Thymus (tissue), 11 donors: ENCODE measurements around the gene MBOAT2. TPM values are rescaled to one million over a fixed set of nuclear protein-coding genes. Genes with fewer than 3 reads are reported as not detected.

Experiments
- DNase-seq, 9 donors: peaks; one replicate each; pipeline ENCODE4 v3.0.0-alpha.2; 2013; ENCODE audit warnings: low spot score in 9 of 9, low read depth in 6 of 9, missing footprints in 1 of 9
- H3K27ac ChIP-seq, 2 donors: one replicate each; pipeline ENCODE4 v1.5.1; 2013; ENCODE audit warnings: control low read depth in 1 of 2, low read depth in 1 of 2, low read length in 1 of 2, mild to moderate bottlenecking in 1 of 2, moderate library complexity in 1 of 2
- H3K27me3 ChIP-seq, 2 donors: one replicate each; pipeline ENCODE4 v1.5.1; 2013; ENCODE audit warnings: low read length in 1 of 2; ENCODE audit not compliant: control insufficient read depth in 2 of 2, insufficient read depth in 1 of 2
- H3K36me3 ChIP-seq, 2 donors: one replicate each; pipeline ENCODE4 v1.5.1; 2013; ENCODE audit warnings: low read length in 1 of 2, mild to moderate bottlenecking in 1 of 2, moderate library complexity in 1 of 2; ENCODE audit not compliant: control insufficient read depth in 2 of 2, insufficient read depth in 2 of 2
- H3K4me1 ChIP-seq, 2 donors: one replicate each; pipeline ENCODE4 v1.5.1; 2013; ENCODE audit warnings: low read length in 2 of 2; ENCODE audit not compliant: control insufficient read depth in 2 of 2, insufficient read depth in 2 of 2
- H3K4me3 ChIP-seq, 2 donors: one replicate each; pipeline ENCODE4 v1.5.1; 2013; ENCODE audit warnings: low read length in 2 of 2, control low read depth in 1 of 2, mild to moderate bottlenecking in 1 of 2
- H3K9me3 ChIP-seq, 2 donors: one replicate each; pipeline ENCODE4 v1.5.1; 2013; ENCODE audit warnings: low read length in 1 of 2, mild to moderate bottlenecking in 1 of 2; ENCODE audit not compliant: control insufficient read depth in 2 of 2, insufficient read depth in 1 of 2
- WGBS: extraction: QIAGEN DNeasy Blood & Tissue Kit; methylation state at CpG from one replicate; pipeline ENCODE4 v1.1.7; 2013; 5-methylcytosine and 5-hydroxymethylcytosine counted together
- polyA plus RNA-seq: library from polyadenylated mRNA; stranded (reverse); fragments of 200-250 nt; gene quantifications from one replicate; pipeline ENCODE4 v1.2.3, GENCODE V29; 2013
- total RNA-seq: library from RNA; stranded (reverse); fragments of 120-200 nt; gene quantifications from one replicate; pipeline ENCODE4 v1.2.4, GENCODE V29; 2013
- donor health status: healthy.

Gene MBOAT2
- total and polyA plus RNA-seq, 2 donors: 6.0 to 17.2 TPM

DNA sequence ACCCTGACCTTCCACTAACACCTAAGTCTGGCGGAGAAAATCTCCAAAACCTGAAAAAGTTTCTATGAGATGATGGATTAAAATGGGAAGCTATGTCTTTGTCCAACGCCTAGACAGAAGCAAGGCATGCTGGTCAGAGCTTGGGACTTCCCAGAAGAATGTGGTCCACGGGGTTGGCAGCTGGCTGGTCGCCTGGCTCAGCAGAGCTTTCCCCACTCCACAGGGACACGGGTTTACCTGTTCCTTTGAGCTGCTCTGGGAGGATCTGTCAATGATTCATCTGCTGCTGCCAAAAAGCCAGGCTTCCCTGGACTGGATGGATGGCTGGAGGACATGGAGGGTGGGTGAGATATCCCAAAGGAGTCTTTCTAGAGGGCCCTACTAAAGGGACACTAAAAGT lies 10.8 kb downstream of the MBOAT2 start:
- 97% methylated on average over 5 of the region's 5 CpGs for WGBS
- no peak for DNase-seq
- Histone ChIP-seq H3K4me3 (no peak overlapping the region), H3K27ac (no peak overlapping the region), H3K4me1 (no peaks in the 10 kb centered on the region), H3K9me3 (no peaks in the 10 kb centered on the region), H3K27me3 (no peaks in the 10 kb centered on the region), H3K36me3 (no peaks in the 10 kb centered on the region)

DNA sequence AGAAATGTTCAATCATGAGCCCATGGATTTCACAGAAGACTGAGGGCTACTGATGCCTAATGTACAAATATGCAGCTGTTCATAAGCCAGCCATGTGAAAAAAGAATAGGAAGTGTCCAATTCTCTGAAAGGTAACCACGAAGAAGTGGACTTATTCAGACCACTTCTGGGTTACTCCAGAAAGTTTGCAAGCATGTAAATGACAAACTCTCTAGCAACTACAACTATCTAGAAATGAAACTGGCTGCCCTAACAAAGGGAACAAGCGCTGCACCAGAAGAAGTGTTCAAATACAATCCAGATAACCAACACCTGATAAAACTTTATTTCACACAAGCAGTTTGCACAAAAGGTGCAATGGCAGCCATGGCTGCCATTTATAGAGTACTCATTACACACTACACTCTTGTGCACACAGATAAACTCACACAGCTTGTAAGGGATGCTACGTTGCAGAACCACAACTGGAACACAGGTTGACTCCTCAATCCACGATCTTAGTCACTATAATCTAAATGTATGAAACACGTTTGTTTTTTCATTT lies 13.9 kb downstream of the MBOAT2 start:
- no peak for DNase-seq
- Histone ChIP-seq H3K9me3 (no peaks in the 10 kb centered on the region), H3K4me3 (no peak overlapping the region), H3K4me1 (peaks cover 0 to 3% of the 10 kb centered on the region in 2 donors), H3K36me3 (no peaks in the 10 kb centered on the region), H3K27ac (no peak overlapping the region), H3K27me3 (no peaks in the 10 kb centered on the region)
- 96% methylated on average over 5 of the region's 5 CpGs for WGBS

DNA sequence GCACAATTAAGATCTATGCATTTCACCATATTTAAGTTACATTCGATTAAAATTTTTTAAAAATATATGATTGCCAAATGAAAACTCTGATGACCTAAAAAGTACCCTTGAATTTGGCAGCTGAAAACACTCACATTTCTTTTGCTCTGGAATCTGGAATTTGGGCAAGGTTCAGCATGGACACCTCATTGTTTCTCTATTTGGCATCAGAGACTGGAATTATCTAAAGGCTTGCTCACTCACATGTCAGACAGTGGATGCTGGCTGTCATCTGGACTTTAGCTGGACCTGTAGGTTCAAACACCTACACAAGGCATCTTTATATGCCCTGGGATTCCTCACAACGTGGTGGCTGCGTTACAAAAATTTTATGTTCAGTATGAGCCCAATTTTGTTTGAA lies 16.1 kb downstream of the MBOAT2 start:
- H3K36me3 ChIP-seq: no peaks in the 10 kb centered on the region
- no peaks in the 10 kb centered on the region for H3K27me3 ChIP-seq
- no peak for DNase-seq
- no peak overlapping the region for H3K27ac ChIP-seq
- H3K4me3 ChIP-seq: no peak overlapping the region
- peaks cover 0 to 3% of the 10 kb centered on the region in 2 donors for H3K4me1 ChIP-seq
- over 99% methylated on average over 3 of the region's 3 CpGs for WGBS
- H3K9me3 ChIP-seq: no peaks in the 10 kb centered on the region

DNA sequence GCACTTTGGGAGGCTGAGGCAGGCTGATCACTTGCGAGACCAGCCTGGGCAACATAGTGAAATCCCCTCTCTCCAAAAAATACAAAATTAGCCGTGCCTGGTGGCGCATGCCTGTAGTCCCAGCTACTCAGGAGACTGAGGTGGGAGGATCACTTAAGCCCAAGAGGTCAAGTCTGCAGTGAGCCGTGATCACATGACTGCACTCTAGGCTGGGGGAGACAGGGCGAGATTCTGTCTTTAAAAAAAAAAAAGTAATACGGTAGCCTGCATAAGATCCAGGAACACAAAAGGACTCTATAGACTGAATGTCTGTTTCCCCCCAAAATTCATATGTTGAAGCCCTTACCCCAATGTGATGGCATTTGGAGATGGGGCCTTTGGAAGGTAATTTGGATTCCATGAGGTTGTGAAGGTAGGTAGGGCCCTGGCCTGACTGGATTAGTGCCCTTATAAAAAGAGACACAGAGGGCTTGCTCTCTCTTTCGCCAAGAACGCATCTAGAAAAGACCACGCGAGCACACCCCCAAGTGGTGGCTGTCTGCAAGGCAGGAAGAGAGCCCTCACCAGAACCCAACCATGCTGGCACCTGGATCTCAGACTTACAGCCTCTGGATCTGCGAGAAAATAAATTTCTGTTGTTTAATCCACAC lies 17.0 kb downstream of the MBOAT2 start:
- Histone ChIP-seq H3K4me3 (no peak overlapping the region), H3K9me3 (no peaks in the 10 kb centered on the region), H3K36me3 (no peaks in the 10 kb centered on the region), H3K27ac (no peak overlapping the region), H3K27me3 (no peaks in the 10 kb centered on the region), H3K4me1 (peaks cover 0 to 3% of the 10 kb centered on the region in 2 donors)
- 97% methylated on average over 11 of the region's 11 CpGs for WGBS
- no peak for DNase-seq

DNA sequence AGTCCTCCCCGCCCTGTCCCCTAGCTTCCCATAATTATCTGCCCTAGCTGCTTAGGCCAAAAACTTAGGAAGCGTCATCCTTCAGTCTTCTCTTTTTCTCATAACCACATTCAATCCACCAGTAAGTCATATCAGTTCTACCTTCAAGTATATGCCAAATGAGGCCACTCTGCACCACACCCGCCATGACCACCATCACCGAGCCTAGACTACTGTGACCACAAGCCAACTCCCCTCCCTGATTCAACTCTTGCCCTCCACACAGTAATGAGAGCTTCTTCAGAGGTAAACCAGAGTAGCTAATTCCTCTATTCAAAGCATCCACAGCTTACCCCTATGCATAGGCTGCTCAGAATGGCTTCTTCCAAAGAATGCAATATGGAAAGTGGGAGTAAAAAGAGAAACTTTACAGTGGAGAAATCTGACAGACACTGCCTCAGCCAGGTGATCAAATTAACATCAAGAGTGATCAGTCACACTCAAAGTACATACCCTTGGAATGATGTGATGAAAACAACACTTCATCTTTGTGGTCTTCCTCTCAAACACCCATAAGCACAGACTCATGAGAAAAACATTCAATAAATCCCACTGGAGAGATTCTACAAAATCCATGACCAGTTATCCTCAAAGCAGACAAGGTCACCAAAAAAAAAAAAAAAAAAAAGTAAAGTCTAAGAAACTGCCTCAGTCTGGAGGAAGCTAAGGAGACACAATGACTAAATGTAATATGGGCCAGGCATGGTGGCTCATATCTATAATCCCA lies 17.7 kb downstream of the MBOAT2 start:
- WGBS: 93% methylated on average over 4 of the region's 4 CpGs
- no peak for DNase-seq
- Histone ChIP-seq H3K4me1 (peaks cover 0 to 3% of the 10 kb centered on the region in 2 donors), H3K9me3 (no peaks in the 10 kb centered on the region), H3K27me3 (no peaks in the 10 kb centered on the region), H3K36me3 (no peaks in the 10 kb centered on the region), H3K27ac (no peak overlapping the region), H3K4me3 (no peak overlapping the region)

DNA sequence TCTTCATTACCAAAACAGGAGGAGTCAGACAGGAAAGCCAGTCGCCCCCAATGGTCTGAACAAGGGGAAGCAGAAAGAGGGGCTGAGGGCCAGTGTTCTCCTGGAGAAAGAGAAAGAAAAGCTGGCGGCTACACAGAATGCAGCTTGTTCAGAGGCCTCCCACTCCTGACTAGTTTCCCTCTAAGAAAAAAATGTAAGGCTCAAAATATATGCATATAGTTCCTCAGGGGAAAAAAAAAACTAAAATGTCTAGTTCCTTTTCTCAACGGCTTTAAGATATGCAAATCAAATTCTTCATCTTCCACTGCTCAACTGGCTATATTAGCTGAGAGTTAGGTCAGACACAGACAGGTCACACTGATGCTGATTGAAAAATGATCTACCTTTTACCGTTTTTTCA lies 18.6 kb downstream of the MBOAT2 start:
- WGBS: 29% methylated on average over 4 of the region's 4 CpGs

DNA sequence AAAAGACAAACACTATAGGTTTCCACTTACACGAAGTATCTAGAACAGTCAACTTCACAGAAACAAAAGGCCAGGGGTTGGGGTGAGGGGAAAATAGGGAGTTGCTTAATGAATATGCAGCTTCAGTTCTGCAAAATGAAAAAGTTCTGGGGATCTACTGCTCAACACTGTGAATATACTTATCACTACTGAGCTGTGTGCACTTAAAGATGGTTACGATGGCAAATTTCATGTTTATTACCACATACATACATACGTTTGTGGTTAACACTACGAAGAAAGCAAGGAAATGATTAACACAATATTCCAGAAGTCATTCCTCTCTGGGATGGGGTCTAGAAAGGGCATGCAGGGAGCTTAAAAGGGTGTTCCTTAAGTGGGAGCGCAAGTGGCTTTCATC lies 19.3 kb downstream of the MBOAT2 start:
- DNase-seq: no peak
- Histone ChIP-seq H3K4me1 (peaks cover 0 to 3% of the 10 kb centered on the region in 2 donors), H3K4me3 (no peak overlapping the region), H3K27me3 (no peaks in the 10 kb centered on the region), H3K9me3 (no peaks in the 10 kb centered on the region), H3K27ac (no peak overlapping the region), H3K36me3 (no peaks in the 10 kb centered on the region)
- 62% methylated on average over 5 of the region's 5 CpGs for WGBS

More for the DNA sequence above, 18.6 kb downstream of the MBOAT2 start:
- Histone ChIP-seq H3K4me1 (peaks cover 0 to 3% of the 10 kb centered on the region in 2 donors), H3K36me3 (no peaks in the 10 kb centered on the region), H3K9me3 (no peaks in the 10 kb centered on the region), H3K4me3 (no peak overlapping the region), H3K27me3 (no peaks in the 10 kb centered on the region), H3K27ac (no peak overlapping the region)
- no peak for DNase-seq

DNA sequence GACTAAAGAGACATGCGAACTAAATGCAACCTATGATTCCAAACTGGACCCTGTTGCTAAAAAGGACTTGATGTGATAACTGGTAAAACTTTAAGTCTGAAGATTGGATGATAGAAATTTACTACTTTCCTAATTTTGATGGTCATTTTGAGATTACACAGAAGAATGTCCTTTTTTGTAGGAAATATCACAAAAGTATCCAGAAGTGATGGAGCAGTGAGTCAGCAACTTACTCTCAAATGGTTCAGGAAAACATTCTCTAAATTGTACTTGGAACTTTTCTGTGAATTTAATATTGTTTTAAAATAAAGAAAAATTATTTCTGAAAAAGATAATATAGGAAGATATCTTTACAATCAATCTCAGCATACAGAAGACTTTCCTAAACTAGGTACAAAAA lies 19.9 kb downstream of the MBOAT2 start:
- H3K4me3 ChIP-seq: no peak overlapping the region
- H3K4me1 ChIP-seq: peaks cover 0 to 3% of the 10 kb centered on the region in 2 donors
- no peak overlapping the region for H3K27ac ChIP-seq

DNA sequence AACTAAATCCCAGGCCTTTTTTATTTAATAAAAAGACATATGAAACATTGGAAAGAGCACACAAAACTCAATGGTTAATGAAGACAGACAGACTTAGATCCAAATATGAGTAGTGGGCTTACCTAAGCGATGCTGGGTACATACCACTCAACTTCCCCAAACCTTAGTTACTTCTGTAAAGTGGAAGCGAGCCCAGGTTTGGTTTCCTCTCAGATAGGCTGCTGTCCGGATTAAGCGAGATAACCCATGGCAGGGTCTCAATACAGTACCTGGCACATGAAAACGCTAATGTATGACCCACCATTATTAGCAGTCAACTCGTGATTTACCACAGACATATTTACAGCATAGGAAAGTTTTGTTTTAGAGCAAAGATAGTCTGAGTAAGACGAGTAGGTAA lies 21.6 kb downstream of the MBOAT2 start:
- 83% methylated on average over 7 of the region's 7 CpGs for WGBS
- Histone ChIP-seq H3K4me3 (no peak overlapping the region), H3K27ac (no peak overlapping the region), H3K9me3 (no peaks in the 10 kb centered on the region), H3K27me3 (no peaks in the 10 kb centered on the region), H3K4me1 (peaks cover 0 to 3% of the 10 kb centered on the region in 2 donors), H3K36me3 (no peaks in the 10 kb centered on the region)
- no peak for DNase-seq

More for the DNA sequence above, 19.9 kb downstream of the MBOAT2 start:
- no peaks in the 10 kb centered on the region for H3K27me3 ChIP-seq
- no peak for DNase-seq
- no peaks in the 10 kb centered on the region for H3K9me3 ChIP-seq
- 96% methylated on average over 1 of the region's 1 CpG for WGBS
- no peaks in the 10 kb centered on the region for H3K36me3 ChIP-seq
